GM13976 (cell line): ENCODE results near the gene KDR.

Experiments
- DNase-seq: peaks from one replicate; pipeline ENCODE4 v3.0.0; 2012; ENCODE audit warnings: low spot score
- CTCF ChIP-seq: IDR thresholded peaks from 2 replicates; pipeline ENCODE4 v1.5.1; 2012; ENCODE audit warnings: borderline replicate concordance, mild to moderate bottlenecking; ENCODE audit not compliant: insufficient read depth; ENCODE audit errors: extremely low read depth, missing control alignments, control extremely low read depth
- in situ Hi-C: fragments of 300-500 bp; cut with MboI; formaldehyde crosslinking; loops from one replicate; pipeline ENCODE4 v1.12.0; 2022; ENCODE audit warnings: low sequenced_read_pairs, mixed read lengths, inconsistent platforms; ENCODE audit not compliant: unreplicated experiment

Gene KDR

GRCh38 chr4:55030589-55030988, 94.8 kb downstream of the KDR start:
- DNase-seq = no peak
- in situ Hi-C loops = no loop called here

GRCh38 chr4:55029821-55030503, 95.4 kb downstream of the KDR start:
- in situ Hi-C loops = no loop called here
- no peak for TF ChIP-seq CTCF
- DNase-seq = no peak

More at GRCh38 chr4:55030589-55030988, 94.8 kb downstream of the KDR start:
- no peak for TF ChIP-seq CTCF

- DNase-seq = no peak
- in situ Hi-C loops = no loop called here
- TF ChIP-seq CTCF = no peak
These were observed 96.1 kb downstream of the KDR start for GRCh38 chr4:55029321-55029720.
